HG03520 (cell line): ENCODE data around the gene ABTB2.

ENCODE experiments used
- ATAC-seq: cut with Tn5 transposase; IDR thresholded peaks from one replicate; pipeline ENCODE4 v1.9.1; 2021; ENCODE audit warnings: mild to moderate bottlenecking, moderate library complexity; ENCODE audit not compliant: unreplicated experiment

Gene ABTB2

GRCh38 chr11:34243600-34244464, 114.0 kb downstream of the ABTB2 start:
- peak; percentile 76 for ATAC-seq

GRCh38 chr11:34242037-34242625, 115.7 kb downstream of the ABTB2 start:
- ATAC-seq, result no peak

DNA sequence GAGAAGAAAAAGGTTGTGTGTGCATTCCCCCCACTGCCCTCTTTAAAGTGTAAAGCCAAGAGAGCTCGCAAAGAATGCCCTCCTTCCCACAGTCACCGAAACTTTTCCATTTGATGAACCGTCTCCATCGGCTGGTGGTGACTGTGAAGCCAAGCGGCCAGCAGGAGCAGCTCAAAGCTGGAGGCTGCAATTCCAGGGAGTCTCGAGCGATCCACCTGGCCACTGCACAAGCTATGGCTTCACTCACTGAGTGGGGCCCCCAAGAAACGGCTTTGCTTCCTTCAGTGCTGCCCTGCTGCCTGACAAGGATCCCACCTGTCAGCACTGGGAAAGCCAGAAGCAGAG, 117.7 kb downstream of the ABTB2 start:
- no peak for ATAC-seq

- ATAC-seq, result no peak
Measured at GRCh38 chr11:34239465-34240149, 118.2 kb downstream of the ABTB2 start.

- no peak for ATAC-seq
Measured at GRCh38 chr11:34238966-34239365, 118.8 kb downstream of the ABTB2 start.

- no peak for ATAC-seq
Measured at GRCh38 chr11:34238533-34238932, 119.3 kb downstream of the ABTB2 start.

- no peak for ATAC-seq
Measured at GRCh38 chr11:34236572-34236971, 121.2 kb downstream of the ABTB2 start.

- ATAC-seq, result no peak
Measured at GRCh38 chr11:34235591-34236071, 122.2 kb downstream of the ABTB2 start.

DNA sequence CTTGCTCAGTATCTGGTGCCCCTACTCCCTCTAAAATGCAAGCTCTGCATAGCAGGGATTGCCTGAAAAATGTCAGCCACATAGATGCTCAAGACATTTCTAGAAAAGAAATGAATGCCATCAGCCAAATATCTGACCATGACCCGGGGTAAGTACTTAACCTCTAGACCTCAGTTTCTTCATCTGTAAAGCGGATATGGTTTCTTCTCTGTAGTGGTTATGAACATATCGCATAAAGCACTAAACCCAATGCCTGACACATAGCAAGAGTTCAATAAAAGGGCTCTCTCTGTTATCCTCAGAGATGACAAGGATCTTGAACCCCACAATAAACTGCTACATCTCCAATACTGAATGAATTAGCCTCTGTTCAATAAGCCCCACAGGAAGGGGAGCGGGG, 122.6 kb downstream of the ABTB2 start:
- peak; percentile 43 for ATAC-seq

DNA sequence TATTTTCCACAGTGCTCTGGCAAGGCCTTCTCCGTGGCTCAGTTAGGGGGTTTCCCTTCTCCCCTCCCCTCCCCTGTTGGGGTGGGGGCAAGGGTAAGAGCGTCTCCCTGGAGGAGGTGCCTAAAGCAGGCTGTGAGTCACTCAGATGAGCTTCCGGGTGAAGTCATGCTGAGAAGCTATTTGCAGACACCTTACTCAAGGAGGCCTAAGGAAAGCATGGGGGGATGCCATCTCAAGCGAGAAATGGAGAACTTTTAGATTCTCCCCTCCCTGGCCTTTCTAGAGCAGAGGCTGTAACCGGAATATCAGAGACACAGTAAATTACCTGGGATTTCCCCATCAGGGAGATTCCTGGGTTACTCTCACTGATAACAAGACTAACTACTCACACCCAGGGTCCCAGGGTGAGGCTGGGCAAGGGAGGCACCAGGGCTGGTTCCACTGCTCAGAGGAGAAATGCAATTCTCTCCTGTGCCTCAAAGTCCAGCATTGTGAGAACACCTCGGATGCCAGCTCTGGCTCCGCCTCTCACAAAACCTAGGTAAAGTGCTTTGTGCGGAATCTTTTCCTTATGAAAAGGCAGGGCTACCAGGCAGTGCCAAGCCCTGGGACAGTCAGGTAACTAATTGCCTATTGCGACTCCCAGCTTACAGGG, 123.6 kb downstream of the ABTB2 start:
- ATAC-seq, result peak; percentile 51

- ATAC-seq, result no peak
Measured at GRCh38 chr11:34233215-34233614, 124.6 kb downstream of the ABTB2 start.

DNA sequence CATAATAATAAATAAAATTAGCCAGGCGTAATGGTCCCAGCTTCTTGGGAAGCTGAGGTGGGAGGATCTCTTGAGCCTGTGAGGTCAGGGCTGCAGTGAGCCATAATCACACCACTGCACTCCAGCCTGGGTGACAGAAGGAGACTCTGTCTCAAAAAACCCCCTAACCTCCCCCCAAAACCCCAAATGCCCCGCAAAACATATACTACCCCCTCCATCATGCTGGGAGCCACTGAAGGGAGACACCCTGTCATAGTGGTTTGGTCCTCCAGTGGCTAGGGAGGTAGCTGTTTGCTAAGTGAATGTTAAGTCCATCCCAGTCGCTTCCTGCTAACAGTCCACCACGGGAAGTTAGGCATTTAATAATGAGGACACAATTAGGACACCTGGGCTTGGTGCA, 125.0 kb downstream of the ABTB2 start:
- no peak for ATAC-seq

DNA sequence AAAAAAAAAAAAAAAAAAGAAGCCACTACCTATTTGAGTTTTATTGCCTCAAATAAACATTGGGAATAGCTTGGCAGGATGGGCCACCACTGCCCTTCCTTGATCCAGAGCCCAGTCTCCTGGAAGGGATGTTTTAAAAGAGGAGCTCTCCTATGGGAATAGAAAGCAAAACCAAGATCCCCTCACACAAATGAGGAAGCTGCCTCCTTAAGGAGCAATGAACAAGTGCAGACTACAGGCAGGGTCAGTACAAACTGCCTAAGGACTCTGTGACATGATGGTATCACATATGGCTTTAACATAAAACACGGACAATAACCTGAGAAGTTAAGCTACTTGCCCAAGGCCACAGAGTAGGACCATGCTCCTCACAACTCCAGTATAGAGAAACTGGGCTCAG, 131.6 kb downstream of the ABTB2 start:
- ATAC-seq, result no peak

DNA sequence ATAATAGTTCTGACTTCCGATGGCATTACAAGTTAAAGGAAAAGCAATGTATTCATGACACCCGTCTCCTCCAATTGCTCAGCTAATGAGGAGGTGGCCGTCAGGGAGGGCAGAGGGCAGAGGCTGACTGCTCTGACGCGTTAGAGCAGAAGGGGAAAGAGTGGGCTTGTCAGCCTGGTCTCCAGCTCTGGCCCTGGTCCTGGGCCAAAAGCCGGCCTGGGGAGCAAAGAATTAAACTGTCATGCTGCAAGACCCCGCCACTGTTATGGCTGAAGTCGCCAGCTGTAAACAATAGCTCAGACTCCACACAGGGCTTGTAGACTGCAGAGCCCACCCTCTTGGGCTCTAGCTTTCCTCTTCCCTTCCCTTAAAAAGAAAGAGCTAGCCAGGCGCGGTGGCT, 132.7 kb downstream of the ABTB2 start:
- ATAC-seq, result no peak

GRCh38 chr11:34224434-34224966, 133.3 kb downstream of the ABTB2 start:
- no peak for ATAC-seq

DNA sequence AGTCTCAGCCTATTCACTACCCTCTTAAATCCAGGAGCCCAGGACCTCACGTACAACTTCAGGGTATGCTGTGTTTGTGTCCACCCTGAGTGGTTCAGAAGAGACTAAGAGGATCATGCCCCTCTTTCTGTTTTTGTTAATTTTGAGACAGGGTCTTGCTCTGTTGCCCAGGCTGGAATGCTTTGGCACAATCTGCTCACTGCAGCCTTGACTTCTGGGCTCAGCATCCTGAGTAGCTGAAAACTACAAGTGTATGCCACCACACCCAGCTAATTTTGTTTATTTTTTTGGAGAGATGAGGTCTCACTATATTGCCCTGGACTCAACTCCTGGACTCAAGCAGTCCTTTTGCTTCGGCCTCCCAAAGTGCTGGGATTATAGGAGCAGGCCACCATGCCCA, 133.9 kb downstream of the ABTB2 start:
- no peak for ATAC-seq

DNA sequence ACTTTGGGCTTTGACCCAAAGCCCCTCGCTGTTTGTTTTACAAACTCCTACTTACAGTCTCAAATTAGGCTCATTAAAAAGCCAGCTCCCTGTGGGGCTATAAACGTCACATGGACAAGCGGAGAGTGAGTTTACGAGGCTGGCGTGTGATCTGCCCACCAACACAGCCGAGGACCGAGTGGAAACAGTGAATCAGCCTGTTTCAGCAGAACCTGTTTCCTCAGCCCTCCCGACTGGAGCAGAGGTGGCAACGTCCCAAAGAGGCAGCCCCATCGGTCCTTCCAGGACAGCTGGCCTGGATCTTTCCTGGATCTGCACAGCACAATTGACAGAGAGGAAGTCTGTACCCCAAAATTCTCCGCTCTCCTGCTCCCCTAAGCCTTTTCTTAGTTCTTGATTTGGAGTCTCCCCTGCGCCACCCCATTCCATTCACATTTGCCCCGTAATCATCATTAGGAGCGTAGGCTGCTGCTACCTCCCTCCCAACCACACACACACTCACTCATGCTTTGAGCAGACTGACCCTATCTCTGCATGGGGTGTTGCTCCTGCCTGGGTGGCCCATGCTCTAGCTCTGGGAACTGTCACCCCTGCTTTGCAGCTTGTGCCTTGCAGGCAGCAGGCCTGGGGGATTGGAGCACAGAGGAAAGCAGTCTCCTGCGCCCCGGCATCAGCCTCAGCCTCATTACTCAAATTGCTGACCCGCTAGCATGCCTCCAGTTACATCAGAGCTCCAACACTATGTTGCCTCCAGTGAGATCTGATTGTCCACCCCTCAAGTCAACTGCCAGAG, 134.6 kb downstream of the ABTB2 start:
- ATAC-seq, result no peak

DNA sequence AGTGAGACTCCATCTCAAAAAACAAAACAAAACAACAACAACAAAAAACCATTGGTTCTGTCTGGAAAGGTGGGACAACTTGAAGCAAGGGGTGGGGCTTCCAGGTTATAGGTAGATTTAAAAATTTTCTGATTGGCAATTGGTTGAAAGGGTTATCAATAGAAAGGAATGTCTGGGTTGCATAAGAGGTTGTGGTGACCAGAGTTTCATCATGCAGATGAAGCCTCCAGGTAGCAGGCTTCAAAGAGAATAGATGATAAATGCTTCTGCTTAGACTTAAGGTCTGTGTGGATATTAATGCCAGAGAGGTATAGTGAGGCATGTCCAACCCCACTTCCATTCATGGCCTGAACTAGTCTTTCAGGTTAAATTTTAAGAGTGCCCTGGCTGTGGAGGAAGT, 135.8 kb downstream of the ABTB2 start:
- no peak for ATAC-seq

- ATAC-seq, result no peak
Measured at GRCh38 chr11:34219941-34220370, 137.9 kb downstream of the ABTB2 start.

- ATAC-seq, result no peak
Measured at GRCh38 chr11:34219279-34219678, 138.5 kb downstream of the ABTB2 start.
